Heart left ventricle (tissue), 16 donors: ENCODE data around the gene EXOSC6. TPM values are rescaled to one million over a fixed set of nuclear protein-coding genes. Genes with fewer than 3 reads are reported as not detected.
"Not testable (repeated sequence)": the region's sequence is repeated elsewhere in the genome, so short reads cannot be mapped to it uniquely, and the experiment has no call there.

Source experiments
- ATAC-seq, 4 donors: fragments of 200-7000 bp; cut with Tn5 transposase; one replicate each; pipeline ENCODE4 v1.9.1; 2020 to 2022; ENCODE audit warnings: moderate library complexity in 4 of 4, mild to moderate bottlenecking in 3 of 4, moderate number of reproducible peaks in 1 of 4
- DNase-seq, 5 donors: peaks; one replicate each; pipeline ENCODE4 v3.0.0-alpha.2; 2020
- H3K27ac ChIP-seq, 12 donors: fragments of 200-600 bp; sonication (generic) in 4 of 12; one replicate each; pipeline versions ENCODE4 v1.5.0 to v1.8.0; 2016 to 2022; ENCODE audit warnings: mild to moderate bottlenecking in 2 of 12
- H3K27me3 ChIP-seq, 9 donors: fragments of 200-600 bp; sonication (generic) in 2 of 9; one replicate each; pipeline versions ENCODE4 v1.5.1 to v1.8.0; 2016 to 2022; ENCODE audit warnings: mild to moderate bottlenecking in 3 of 9
- H3K36me3 ChIP-seq, 9 donors: fragments of 200-600 bp; sonication (generic) in 2 of 9; one replicate each; pipeline versions ENCODE4 v1.5.0 to v1.8.0; 2018 to 2022; ENCODE audit warnings: mild to moderate bottlenecking in 2 of 9
- H3K4me1 ChIP-seq, 12 donors: fragments of 200-600 bp; sonication (generic) in 4 of 12; one replicate each; pipeline versions ENCODE4 v1.5.0 to v1.8.0; 2016 to 2022; ENCODE audit warnings: mild to moderate bottlenecking in 3 of 12
- H3K4me3 ChIP-seq, 12 donors: fragments of 200-600 bp; sonication (generic) in 4 of 12; one replicate each; pipeline versions ENCODE4 v1.5.0 to v1.8.0; 2017 to 2022; ENCODE audit warnings: mild to moderate bottlenecking in 9 of 12, moderate library complexity in 4 of 12
- H3K9me3 ChIP-seq, 12 donors: fragments of 200-600 bp; sonication (generic) in 4 of 12; one replicate each; pipeline versions ENCODE4 v1.5.0 to v1.8.0; 2016 to 2022; ENCODE audit warnings: mild to moderate bottlenecking in 1 of 12
- POLR2A ChIP-seq, 2 donors: fragments of 450-650 bp; IDR thresholded peaks; one replicate each; pipeline ENCODE4 v1.6.1; 2017; ENCODE audit warnings: antibody characterized with exemption in 2 of 2, mild to moderate bottlenecking in 2 of 2, moderate library complexity in 2 of 2
- WGBS, 4 donors: extraction: QIAGEN DNeasy Blood & Tissue Kit in 2 of 4; methylation state at CpG; one replicate each; pipeline versions ENCODE4 v1.1.5 to v1.1.7; 2013 to 2018; 5-methylcytosine and 5-hydroxymethylcytosine counted together
- intact Hi-C, 10 donors: fragments of 100-400 bp; cut with DNase I; formaldehyde crosslinking; loops; one replicate each; pipeline versions ENCODE4 v1.11.1 to v1.14.2; 2022
- polyA plus RNA-seq, 2 donors: library from polyadenylated mRNA; stranded (reverse); fragments of 200-250 nt; gene quantifications; one replicate each; pipeline ENCODE4 v1.2.3, GENCODE V29; 2013
- total RNA-seq, 9 donors: library from RNA; depleted of rRNA in 2 of 9; stranded (reverse); fragments of >200 nt in 2 of 9; fragmentation: NEBNext Ultra II Directional in 3 of 9; extraction: Animal tissue kit (Norgen Biotek cat#: 25700) in 3 of 9; gene quantifications; one replicate each; pipeline versions ENCODE4 v1.1.0 to v1.2.4, GENCODE V29; 2016 to 2023
- TF ChIP-seq, protein P1 (sequence below), 12 donors: fragments of 200-600 bp; sonication (generic) in 4 of 12; IDR thresholded peaks; one replicate each; pipeline versions ENCODE4 v1.5.0 to v1.8.0; 2018 to 2022; ENCODE audit warnings: antibody characterized with exemption in 12 of 12, mild to moderate bottlenecking in 5 of 12
- donor health status: ischemic (EF 13 %, LVEDD 7.1; RV severe dilation, severe dysfunction).
- donor health status: healthy with polysubstance abuse.
- donor health status: DM: no; HTN: yes; CAD: no.
- donor health status: DM: no; HTN: no; CAD: no.
- donor health status: ischemic (EF 25% LVEDD 6.9; RV normal size, moderate dysfunction).
- donor health status: ischemic (EF 25% LVEDD 5.7; RV mildly dilated, moderate dysfunction).
- donor health status: healthy.
- donor health status: DM: yes; HTN: yes; CAD: no.
- donor health status: ischemic (EF 35%, LVEDD 5.7; RV mildly dilated, moderate dysfunction).
- donor health status: nonischemic (EF 11% LVEDD 7.7; RV severe dilation, severe dysfunction).
- donor health status: DM: yes; HTN: yes; CAD: no.
- donor health status: PGD.
- donor health status: ischemic (EF 29% LVEDD 5.4; RV normal size, mild dysfunction).
- donor health status: nonischemic (EF 23%, LVEDD 6.1; RV moderate dilation, normal function).

The EXOSC6 gene
- total and polyA plus RNA-seq, 11 donors = 7.1 to 19.2 (median 13.7) TPM

DNA sequence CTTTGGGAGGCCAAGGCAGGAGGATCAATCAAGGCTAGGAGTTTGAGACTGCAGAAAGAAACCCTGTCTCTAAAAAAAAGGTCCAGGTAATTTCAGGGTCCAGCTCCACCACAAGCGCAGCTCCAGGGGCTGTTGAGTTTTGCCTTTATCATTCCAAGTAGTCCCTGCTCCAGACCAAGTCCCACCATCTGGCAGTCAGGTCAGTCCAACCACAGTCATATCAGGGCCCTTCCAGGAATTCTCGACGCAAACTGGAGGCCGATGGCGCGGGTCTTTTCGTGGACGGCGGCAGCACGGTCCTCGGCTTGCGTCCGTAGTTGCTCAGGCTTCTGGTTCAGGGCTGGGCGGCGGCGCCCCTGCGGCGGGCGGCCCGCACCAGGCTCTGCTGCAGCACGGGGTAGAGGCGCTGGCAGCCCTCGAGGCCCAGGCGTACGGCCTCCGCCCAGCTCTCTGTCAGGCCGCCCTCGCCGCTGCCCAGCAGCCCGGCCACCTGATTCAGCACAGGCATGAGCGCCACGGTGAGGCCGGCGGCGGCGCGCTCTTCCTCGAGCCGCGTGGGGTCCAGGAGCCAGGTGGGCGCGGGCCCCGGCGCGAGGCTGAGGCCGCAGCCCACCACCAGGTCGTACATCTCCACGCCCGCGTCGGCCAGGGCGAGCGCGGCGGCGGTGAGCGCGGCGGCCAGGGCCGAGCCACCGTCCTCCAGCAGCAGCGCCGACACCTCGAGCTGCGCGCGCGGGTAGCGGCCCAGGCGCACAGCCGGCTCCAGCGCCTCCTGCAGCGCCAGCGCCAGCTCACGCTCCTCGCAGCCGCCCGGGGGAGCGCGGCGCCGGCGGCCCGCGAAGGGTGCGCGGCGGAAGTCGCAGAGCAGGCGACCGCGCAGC is 752 bp downstream of the EXOSC6 start:
- no peaks in the 10 kb centered on the region for H3K9me3 ChIP-seq
- peak overlapping the region; percentile 7 to 93 (median 84) for H3K27ac ChIP-seq
- H3K36me3 ChIP-seq = peaks cover 0 to 68% (median 44%) of the 10 kb centered on the region in 9 donors
- DNase-seq = peak in 3 of 5 donors; percentile 22 to 68 (median 46)
- peaks cover 0 to 27% (median 20%) of the 10 kb centered on the region in 12 donors for H3K4me1 ChIP-seq
- WGBS, 4 donors = 1 to 4% (median 2%) methylated on average over 17 to 92 of the region's 92 CpGs
- peak overlapping the region; percentile 64 to 98 (median 82) for H3K4me3 ChIP-seq
- intact Hi-C loops = no loop called here
- peak in 3 of 4 donors; percentile 43 to 62 (median 61) for ATAC-seq
- H3K27me3 ChIP-seq = no peaks in the 10 kb centered on the region
- no peak for TF ChIP-seq POLR2A (IDR thresholded peaks at IDR 0.05)
- TF ChIP-seq, protein P1, sequence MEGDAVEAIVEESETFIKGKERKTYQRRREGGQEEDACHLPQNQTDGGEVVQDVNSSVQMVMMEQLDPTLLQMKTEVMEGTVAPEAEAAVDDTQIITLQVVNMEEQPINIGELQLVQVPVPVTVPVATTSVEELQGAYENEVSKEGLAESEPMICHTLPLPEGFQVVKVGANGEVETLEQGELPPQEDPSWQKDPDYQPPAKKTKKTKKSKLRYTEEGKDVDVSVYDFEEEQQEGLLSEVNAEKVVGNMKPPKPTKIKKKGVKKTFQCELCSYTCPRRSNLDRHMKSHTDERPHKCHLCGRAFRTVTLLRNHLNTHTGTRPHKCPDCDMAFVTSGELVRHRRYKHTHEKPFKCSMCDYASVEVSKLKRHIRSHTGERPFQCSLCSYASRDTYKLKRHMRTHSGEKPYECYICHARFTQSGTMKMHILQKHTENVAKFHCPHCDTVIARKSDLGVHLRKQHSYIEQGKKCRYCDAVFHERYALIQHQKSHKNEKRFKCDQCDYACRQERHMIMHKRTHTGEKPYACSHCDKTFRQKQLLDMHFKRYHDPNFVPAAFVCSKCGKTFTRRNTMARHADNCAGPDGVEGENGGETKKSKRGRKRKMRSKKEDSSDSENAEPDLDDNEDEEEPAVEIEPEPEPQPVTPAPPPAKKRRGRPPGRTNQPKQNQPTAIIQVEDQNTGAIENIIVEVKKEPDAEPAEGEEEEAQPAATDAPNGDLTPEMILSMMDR (IDR thresholded peaks at IDR 0.05) = peak in 1 of 12 donors; percentile 8

DNA sequence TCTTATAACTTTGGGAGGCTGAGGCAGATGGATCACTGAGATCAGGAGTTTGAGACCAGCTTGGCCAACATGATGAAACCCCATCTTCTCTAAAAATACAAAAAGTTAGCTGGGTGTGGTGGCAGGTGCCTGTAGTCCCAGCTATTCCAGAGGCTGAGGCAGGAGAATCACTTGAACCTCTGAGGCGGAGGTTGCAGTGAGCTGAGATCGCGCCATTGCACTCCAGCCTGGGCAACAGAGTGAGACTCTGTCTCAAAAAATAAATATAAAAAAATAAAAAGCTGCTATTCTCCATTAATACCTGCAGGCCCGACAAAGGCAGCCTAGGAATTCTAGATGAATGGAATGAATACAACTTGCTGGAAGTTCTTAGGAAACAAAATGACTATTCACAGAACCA is 2.0 kb downstream of the EXOSC6 start:
- peak overlapping the region in 4 of 12 donors; percentile 81 to 88 (median 86) for H3K4me3 ChIP-seq
- intact Hi-C loops, ATAC-seq, H3K27ac ChIP-seq, H3K9me3 ChIP-seq, DNase-seq, H3K27me3 ChIP-seq: not testable (repeated sequence)
- H3K4me1 ChIP-seq = peaks cover 0 to 27% (median 20%) of the 10 kb centered on the region in 12 donors
- WGBS, 4 donors = 83 to 92% (median 86%) methylated on average over 4 of the region's 4 CpGs
- H3K36me3 ChIP-seq = peaks cover 0 to 56% (median 31%) of the 10 kb centered on the region in 9 donors

DNA sequence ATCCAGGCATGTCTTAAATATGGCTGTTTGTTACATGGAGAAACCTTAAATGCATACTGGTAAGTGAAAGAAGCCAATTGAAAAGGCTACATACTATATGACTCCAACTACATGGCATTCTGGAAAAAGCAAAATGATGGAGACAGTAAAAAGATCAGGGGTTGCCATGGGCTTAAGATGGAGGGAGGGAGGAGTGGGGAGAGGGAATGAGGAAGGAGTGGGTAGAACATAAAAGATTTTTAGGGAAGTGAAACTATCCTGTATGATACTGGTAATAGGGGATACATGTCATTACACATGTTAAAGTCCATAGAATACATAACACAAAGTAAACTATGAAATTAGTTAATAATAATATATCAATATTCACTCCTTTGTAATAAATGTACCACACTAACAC is 13.0 kb downstream of the EXOSC6 start:
- H3K36me3 ChIP-seq = peaks cover 0 to 70% (median 30%) of the 10 kb centered on the region in 9 donors
- H3K9me3 ChIP-seq, H3K4me1 ChIP-seq, H3K27ac ChIP-seq, H3K4me3 ChIP-seq, intact Hi-C loops, ATAC-seq, H3K27me3 ChIP-seq, DNase-seq: not testable (repeated sequence)

DNA sequence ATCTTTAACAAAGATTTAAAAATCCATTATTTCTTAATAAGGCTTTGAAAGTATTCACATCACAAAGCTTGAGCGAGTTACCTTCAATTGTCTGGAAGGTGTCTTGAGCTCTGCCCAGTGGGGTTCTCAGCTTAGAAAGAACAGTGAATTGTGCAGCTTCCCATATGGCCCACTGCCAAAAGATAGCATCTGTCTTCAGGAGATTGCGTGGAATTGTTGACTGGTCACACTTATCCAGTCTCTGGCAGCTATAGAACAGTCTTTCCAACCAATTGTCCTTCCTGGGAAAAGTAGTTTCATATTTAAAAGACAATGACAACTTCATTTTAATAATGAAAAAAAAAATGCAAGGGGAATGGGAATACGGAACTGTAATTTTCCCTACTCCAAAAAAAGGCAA is 19.9 kb downstream of the EXOSC6 start:
- intact Hi-C loops, H3K9me3 ChIP-seq, ATAC-seq, H3K27me3 ChIP-seq, H3K4me1 ChIP-seq, H3K4me3 ChIP-seq, H3K27ac ChIP-seq: not testable (repeated sequence)
- peaks cover 0 to 89% (median 46%) of the 10 kb centered on the region in 9 donors for H3K36me3 ChIP-seq
- DNase-seq = peak in 1 of 5 donors; percentile 25
- WGBS, 4 donors = 50 to 67% (median 60%) methylated on average over 2 to 3 of the region's 3 CpGs

DNA sequence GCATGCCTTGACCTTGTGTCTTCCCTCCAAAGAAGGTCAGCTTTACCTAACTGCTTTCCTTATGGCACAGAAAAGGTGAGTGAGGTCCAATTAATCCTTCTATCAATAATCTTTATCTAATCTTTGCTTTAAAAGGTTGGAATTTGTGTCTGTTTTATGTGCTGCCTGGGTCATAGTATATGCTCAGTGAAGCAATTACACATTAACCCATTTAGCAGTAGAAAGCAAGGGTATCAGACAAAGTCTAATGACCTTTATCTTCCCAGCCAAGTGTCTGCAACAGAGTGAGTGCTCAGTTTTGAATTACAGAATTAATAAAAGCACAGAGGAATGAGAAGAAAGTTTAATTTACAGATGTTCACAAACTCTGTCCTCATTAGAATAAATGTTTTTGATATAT is 25.7 kb downstream of the EXOSC6 start:
- H3K27me3 ChIP-seq, H3K4me1 ChIP-seq, intact Hi-C loops, H3K4me3 ChIP-seq, DNase-seq, H3K27ac ChIP-seq, H3K9me3 ChIP-seq, ATAC-seq: not testable (repeated sequence)
- peaks cover 0 to 67% (median 30%) of the 10 kb centered on the region in 9 donors for H3K36me3 ChIP-seq

DNA sequence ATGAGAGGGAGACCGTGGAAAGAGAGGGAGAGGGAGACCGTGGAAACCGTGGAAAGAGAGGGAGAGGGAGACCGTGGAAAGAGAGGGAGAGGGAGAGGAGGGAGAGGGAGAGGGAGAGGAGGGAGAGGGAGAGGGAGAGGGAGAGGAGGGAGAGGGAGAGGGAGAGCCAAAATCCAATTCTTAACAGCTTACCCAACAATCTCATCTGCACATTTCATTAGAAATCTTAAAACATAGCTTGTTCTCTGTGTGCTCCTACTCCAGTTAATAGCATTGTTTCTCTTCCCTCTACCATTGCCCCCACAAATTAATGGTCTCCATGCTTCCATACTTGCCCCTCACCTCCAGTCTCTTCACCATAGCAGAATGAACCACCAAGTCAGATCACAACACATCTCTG is 26.3 kb downstream of the EXOSC6 start:
- ATAC-seq, H3K9me3 ChIP-seq, H3K27ac ChIP-seq, intact Hi-C loops, DNase-seq, H3K27me3 ChIP-seq, H3K4me3 ChIP-seq, H3K4me1 ChIP-seq: not testable (repeated sequence)
- WGBS, 4 donors = 82 to 94% (median 92%) methylated on average over 2 to 4 of the region's 4 CpGs
- H3K36me3 ChIP-seq = peaks cover 0 to 65% (median 26%) of the 10 kb centered on the region in 9 donors

DNA sequence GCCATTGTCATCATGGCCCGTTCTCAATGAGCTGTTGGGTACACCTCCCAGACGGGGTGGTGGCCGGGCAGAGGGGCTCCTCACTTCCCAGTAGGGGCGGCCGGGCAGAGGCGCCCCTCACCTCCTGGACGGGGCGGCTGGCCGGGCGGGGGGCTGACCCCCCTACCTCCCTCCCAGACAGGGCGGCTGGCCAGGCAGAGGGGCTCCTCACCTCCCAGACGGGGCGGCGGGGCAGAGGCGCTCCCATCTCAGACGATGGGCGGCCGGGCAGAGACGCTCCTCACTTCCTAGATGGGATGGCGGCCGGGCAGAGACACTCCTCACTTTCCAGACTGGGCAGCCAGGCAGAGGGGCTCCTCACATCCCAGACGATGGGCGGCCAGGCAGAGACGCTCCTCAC is 27.1 kb downstream of the EXOSC6 start:
- H3K4me1 ChIP-seq, H3K27ac ChIP-seq, H3K4me3 ChIP-seq, ATAC-seq, DNase-seq, H3K9me3 ChIP-seq, H3K27me3 ChIP-seq, intact Hi-C loops: not testable (repeated sequence)
- peaks cover 0 to 68% (median 29%) of the 10 kb centered on the region in 9 donors for H3K36me3 ChIP-seq
- WGBS, 4 donors = 95 to 98% (median 96%) methylated on average over 8 to 20 of the region's 24 CpGs

DNA sequence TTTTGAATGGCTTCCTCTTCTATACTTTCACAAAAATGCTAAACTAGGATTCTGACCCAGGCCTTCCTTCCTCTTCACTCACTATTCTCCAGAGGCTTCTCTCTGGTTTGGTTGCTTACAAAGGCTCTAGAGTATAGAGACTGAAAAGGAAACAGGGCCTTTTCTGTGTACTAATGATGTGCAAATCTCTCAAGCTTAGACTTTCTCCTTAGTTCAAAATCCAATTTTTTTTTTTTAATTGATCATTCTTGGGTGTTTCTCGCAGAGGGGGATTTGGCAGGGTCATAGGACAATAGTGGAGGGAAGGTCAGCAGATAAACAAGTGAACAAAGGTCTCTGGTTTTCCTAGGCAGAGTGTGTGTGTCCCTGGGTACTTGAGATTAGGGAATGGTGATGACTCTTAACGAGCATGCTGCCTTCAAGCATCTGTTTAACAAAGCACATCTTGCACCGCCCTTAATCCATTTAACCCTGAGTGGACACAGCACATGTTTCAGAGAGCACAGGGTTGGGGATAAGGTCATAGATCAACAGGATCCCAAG is 27.7 kb downstream of the EXOSC6 start:
- ATAC-seq, H3K9me3 ChIP-seq, H3K27me3 ChIP-seq, H3K27ac ChIP-seq, intact Hi-C loops, H3K4me1 ChIP-seq, H3K4me3 ChIP-seq, DNase-seq: not testable (repeated sequence)
- WGBS, 4 donors = 36 to 65% (median 54%) methylated on average over 1 of the region's 3 CpGs
- H3K36me3 ChIP-seq = peaks cover 0 to 68% (median 30%) of the 10 kb centered on the region in 9 donors

DNA sequence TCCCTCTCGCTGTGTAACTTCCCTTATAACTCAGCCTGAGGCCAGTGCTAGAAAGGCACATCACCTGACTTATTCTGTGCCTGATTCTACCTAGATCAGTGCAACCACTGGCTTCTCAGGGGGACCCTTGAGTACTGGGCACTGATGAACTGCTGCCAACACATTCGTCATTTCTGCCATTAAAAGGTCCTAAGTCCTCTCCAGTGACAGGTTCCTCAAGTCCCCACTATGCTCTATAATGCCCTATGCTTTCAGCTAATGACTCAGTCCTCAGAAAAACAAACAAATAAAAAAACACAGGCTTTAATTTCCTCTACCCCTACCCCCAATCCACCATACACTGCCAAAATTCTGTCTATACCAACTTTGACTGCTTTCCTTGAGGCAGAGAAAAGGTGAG is 28.5 kb downstream of the EXOSC6 start:
- not testable (repeated sequence) for DNase-seq, ATAC-seq
- H3K27ac ChIP-seq = peak overlapping the region in 1 of 12 donors; percentile 15

DNA sequence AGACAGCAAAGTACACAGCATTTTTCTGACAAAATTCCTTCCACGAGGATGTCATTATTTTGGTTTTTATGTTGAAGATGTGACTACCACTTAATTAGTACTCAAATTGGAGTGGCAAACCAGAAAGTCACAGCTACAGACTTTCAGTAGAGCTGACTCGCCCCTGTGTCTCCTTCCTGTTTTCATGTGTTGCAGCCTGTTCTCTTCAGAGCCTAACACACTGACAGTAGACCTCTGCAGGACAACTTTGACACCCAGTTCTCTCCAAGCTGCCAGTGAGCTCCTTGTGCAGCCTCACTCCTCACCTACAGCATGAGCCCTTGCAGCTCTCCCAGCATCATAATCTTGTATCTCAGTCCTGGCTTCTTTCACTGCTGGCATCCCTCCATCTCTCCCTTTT is 29.2 kb downstream of the EXOSC6 start:
- H3K4me1 ChIP-seq, H3K4me3 ChIP-seq, H3K9me3 ChIP-seq, ATAC-seq, DNase-seq, intact Hi-C loops, H3K27ac ChIP-seq, H3K27me3 ChIP-seq: not testable (repeated sequence)
- WGBS, 4 donors = 42 to 70% (median 55%) methylated on average over 2 of the region's 2 CpGs
- peaks cover 0 to 63% (median 21%) of the 10 kb centered on the region in 9 donors for H3K36me3 ChIP-seq

More for the DNA sequence above, 28.5 kb downstream of the EXOSC6 start:
- H3K9me3 ChIP-seq, H3K4me1 ChIP-seq, intact Hi-C loops, H3K27me3 ChIP-seq, H3K4me3 ChIP-seq: not testable (repeated sequence)
- WGBS, 4 donors = 62 to 100% (median 91%) methylated on average over 1 of the region's 2 CpGs; no CpG with 5 or more reads in 1 of the 4 donors
- peaks cover 0 to 67% (median 23%) of the 10 kb centered on the region in 9 donors for H3K36me3 ChIP-seq
